GM21528 (cell line): ENCODE measurements around the gene KCNG2.

Source experiments
- ATAC-seq: cut with Tn5 transposase; IDR thresholded peaks from one replicate; pipeline ENCODE4 v1.9.1; 2021; ENCODE audit warnings: mild to moderate bottlenecking, moderate library complexity; ENCODE audit not compliant: unreplicated experiment, low FRiP score

KCNG2 gene

DNA sequence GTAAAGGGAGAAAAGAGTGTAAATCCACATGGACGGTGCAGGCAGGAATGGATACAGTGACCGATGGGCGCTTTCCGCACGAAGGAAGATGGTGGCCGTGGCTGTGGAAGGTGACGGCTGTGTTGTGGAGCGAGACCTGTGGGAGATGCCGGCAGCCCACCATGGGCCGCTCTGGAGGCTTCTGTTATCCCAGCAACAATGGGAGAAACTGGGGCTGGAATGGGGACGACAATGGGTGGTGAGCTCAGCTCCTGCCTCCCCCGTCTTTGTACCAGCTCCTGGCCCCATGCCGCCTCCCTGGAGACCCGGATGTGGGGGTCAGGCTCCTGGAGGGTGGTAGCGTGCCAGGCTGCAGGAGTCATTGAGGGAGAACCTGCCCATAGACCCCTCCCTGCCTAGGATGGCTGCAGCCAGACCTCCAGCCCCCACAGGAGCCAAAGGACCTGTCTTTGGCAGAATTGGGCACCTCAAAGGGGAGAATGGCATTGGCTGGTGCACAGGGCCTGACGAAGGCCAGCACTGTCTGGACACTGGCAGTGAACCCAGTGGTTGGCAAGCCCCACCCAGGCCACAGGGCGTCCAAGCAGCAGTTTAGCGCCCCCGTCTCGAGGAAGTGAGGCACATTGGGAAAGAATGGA, 81.1 kb downstream of the KCNG2 start:
- no peak for ATAC-seq

DNA sequence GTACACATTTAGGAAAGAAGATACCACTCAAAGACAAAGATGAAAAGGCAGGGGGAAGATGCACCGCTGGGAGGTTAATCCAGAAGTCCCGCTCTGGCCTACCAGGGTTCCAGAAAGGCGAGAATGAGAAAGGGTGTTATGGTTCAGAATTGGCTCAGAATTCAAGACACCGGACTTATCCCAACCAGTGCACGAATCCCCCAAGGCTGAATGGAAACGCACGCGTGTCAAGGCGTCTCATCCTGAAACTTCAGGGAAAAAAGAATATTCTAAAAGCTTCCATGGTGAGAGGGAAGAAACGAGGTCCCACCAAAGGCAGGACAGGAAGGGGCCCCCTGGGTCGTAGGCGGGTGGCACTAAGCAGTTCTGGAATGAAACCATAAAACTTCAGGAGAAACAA, 81.8 kb downstream of the KCNG2 start:
- ATAC-seq = no peak

DNA sequence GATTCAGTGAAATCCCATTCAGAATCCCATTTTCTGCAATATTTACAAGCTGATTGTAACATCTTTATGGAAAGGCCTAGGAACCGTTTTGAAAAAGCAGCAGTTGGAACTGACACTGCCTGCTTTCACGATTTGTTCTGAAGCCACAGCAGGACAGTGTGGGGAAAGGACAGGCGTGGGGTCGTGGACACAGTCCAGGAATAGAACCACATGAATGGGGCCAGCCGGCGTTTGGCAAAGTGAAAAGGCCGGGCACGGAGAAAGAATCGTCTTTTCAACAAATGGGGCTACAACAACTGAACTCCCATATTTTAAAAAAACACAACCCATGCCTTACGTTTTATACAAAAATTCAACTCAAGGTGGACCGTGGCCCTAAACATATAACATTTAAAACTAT, 84.0 kb downstream of the KCNG2 start:
- ATAC-seq = no peak

DNA sequence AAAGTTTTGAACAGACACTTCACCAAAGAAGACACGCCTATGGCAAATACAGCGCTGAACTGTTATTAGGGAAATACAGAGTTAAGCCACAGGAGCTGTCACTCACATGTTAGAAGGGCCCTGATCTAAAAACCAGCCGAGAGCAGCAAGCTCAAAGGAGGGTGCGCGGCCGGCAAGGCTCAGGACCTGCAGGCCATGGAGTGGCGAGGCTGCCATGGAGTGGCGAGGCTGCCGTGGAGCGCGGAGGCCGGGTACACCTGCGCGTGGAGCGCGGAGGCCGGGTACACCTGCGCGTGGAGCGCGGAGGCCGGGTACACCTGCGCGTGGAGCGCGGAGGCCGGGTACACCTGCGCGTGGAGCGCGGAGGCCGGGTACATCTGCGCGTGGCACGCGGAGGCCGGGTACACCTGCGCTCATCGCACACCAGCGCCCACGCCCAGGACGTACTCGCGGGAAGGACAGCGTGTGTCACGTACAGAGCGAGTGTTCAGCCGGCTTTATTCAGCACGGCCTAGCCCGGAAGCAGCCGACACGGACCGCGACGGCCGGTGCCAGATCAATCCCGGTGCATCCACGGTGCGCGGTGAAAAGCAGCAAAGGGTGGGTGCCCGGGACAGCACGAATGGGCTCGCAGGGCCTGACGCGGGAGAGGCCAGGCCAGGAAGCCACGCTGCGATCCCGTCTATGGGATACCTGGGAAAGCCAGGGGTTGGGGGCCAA, 84.9 kb downstream of the KCNG2 start:
- ATAC-seq = no peak

DNA sequence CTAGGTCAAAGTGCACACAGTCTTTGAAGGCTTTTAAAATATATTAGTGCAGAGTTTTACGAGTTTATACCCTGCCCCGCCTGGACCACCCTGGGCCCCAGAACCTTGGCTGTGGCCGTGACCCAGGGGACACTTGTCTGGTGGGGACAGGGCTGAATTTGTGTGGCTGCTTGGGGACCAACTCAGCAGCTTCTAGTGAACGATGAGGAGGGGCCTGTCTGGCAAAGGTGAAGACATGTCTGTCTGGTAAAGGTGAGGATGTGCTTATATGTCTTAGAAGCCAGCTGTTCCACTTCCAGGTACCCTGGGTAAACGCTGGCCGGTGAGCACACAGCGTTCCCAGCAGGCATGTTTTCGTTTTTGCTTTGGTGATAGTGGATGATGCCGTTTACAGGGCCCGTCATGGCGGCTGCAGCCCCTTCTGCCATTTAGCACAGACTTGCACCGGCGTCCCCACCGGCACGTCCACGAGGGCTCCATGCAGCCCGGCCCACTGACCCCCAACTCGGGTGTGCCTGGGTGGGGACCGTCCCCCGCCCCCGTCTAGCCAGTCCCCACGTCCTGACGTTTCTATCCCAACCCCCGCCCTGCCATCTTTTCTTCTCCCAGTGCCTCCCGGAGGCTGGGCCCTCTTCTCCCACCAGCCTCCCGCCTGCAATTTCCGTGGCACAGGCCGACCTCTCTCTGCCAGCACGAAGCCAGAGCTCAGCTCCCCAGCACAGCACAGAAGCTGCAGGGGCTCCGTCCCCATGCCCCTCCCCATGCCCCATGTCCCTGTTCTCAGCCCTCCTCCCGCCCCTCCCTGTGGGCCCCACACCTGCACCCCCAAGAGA, 85.9 kb downstream of the KCNG2 start:
- ATAC-seq = no peak

GRCh38 chr18:79884294-79884962, 86.7 kb downstream of the KCNG2 start:
- ATAC-seq = no peak

- no peak for ATAC-seq
These were observed 87.4 kb downstream of the KCNG2 start for GRCh38 chr18:79884963-79885728.

DNA sequence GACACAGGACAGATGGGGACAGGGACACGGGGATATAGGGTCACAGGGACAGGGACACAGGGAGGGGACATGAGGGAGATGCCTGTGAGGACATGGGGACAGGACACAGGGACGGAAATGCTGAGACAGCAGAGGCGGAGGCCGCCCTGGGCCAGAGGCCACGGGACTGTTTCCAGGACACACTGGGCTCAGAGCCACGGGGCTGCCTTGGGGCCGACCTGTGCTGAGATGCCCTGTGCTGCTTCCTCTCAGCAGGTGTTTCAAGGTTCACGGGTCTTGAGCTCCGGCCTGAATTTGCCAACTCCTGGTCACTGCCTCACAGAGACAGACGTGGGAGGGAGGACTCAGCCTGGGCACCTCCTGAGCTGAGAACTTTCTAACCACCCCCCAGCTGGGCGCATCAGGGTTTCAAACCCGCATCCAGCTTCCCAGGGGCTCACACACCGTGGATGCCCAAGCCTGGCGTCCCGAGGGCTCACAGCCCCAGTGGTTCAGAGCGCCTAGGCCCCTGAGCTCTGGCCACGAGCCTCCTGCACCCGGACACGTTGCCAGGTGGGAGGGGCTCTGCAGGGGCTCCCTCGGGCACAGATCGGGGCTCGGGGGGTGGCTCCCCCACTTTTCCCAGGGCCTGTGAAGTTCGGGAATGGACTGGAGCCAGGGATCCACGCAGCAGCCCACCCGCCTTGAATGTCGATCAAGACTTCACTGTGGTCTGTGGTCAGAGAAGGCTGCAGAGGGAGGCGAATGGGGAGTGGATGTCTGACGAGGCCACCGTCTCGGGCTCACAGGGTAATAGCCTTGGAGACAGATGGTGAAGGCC, 89.7 kb downstream of the KCNG2 start:
- no peak for ATAC-seq

DNA sequence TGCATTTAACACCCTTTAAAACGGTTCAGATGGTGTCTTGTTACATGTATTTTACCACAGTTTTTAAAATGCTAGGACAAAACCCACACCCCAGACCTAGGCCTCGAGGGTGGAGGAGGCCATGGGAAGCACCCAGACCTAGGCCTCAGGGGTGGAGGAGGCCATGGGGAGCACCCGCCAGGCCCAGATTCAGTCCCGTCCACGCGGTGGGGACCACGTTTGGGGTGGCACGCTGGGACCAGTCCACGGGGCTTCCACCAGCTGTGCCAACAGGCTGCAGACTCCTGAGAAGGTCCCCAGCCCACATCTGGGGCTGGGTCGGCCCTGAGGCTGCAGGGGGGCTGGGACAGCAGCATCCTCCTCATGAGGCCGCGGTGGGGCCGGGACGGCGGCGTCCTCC, 90.3 kb downstream of the KCNG2 start:
- no peak for ATAC-seq

DNA sequence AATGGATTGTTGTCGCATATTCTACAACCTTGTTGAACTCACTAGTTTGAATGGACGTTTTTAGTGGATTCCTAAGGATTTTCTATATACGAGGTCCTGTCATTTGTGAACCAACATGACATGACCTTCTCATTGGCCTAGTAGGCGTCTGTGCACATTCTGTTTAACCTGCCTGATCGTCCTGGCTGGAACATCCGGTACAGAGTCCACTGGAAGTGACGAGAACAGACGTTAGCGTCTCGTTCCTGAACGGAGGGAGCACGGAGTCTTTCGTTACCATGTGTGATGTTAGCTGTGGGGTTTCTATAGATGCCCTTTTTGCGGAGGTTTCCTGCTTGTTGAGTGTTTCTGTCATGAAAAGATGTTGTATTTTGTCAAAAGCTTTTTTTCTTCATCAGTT, 91.8 kb downstream of the KCNG2 start:
- no peak for ATAC-seq

GRCh38 chr18:79890674-79891073, 92.9 kb downstream of the KCNG2 start:
- ATAC-seq = no peak

- no peak for ATAC-seq
These were observed 99.0 kb downstream of the KCNG2 start for GRCh38 chr18:79896738-79897137.

- no peak for ATAC-seq
These were observed 100.3 kb downstream of the KCNG2 start for GRCh38 chr18:79897940-79898625.

GRCh38 chr18:79898952-79899608, 101.3 kb downstream of the KCNG2 start:
- ATAC-seq = no peak

DNA sequence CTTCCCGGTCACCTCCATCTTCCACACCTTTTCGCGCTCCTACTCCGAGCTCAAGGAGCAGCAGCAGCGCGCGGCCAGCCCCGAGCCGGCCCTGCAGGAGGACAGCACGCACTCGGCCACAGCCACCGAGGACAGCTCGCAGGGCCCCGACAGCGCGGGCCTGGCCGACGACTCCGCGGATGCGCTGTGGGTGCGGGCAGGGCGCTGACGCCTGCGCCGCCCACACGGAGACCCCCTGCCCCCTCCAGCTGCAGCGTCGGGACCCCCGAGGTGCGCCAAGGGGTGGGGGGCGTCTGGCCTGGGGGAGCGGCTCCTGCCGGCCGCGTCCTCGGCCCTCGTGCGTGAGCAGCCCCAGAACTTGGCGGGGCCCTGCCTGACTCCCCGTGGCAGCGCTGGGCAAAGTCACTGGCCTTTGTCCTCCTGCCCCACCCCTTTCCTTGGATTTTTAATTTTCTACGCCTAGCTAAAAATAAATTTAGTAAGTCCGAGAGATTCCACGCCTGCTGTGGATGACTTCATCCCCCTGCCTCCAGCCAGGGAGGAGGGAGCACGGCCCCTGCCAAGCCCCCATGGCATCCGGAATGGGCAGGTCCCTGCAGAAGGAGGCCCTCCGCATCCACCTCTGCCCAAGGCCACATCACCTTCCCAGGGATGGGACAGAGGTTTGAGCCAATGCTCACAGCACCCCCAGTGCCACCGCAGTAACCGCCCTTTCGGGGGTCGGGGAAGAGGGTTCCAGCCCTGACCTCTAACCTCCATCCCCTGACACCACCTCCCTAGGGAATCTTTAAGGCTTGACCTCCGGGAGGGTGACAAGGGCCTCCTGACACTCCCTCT, 102.1 kb downstream of the KCNG2 start:
- ATAC-seq = no peak

GRCh38 chr18:79900610-79901570, 103.2 kb downstream of the KCNG2 start:
- ATAC-seq = no peak
